Left ventricle myocardium superior (tissue), 1 donor: ENCODE results near the gene ZNG1E. TPM values are rescaled to one million over a fixed set of nuclear protein-coding genes. Genes with fewer than 3 reads are reported as not detected.
A peak's percentile ranks its signal among the peaks of the same experiment; 100 is the strongest.
"Not testable (repeated sequence)": the region's sequence is repeated elsewhere in the genome, so short reads cannot be mapped to it uniquely, and the experiment has no call there.

Experiments used
- ATAC-seq: fragments of 200-7000 bp; cut with Tn5 transposase; one replicate; pipeline ENCODE4 v1.9.1; 2020; ENCODE audit warnings: mild to moderate bottlenecking, moderate library complexity
- DNase-seq: peaks from one replicate; pipeline ENCODE4 v3.0.0-alpha.2; 2020
- intact Hi-C: fragments of 100-400 bp; cut with micrococcal nuclease; formaldehyde crosslinking; loops from one replicate; pipeline ENCODE4 v1.11.0; 2022
- long read RNA-seq: library from polyadenylated mRNA; unstranded; transcript quantifications from one replicate; pipeline ENCODE4 v2.0.0, GENCODE V29; 2021
- total RNA-seq: library from RNA; stranded (reverse); fragmentation: NEBNext Ultra II Directional; extraction: Animal tissue kit (Norgen Biotek cat#: 25700); gene quantifications from one replicate; pipeline ENCODE4 v1.2.1, GENCODE V29; 2021
- donor health status: DM: no; HTN: yes; CAD: no; lungs with severe emphysema.

ZNG1E gene
- 13.7 TPM for total RNA-seq
- long read RNA-seq, transcript CBWD5-202 (3 exons, 1,347 nt): major isoform, 10 of 18 reads
- long read RNA-seq, partial matches to known transcripts: 2 of 18 reads
- long read RNA-seq, other reads (novel, unspliced or antisense): 3 of 18 reads

GRCh38 chr9:65675589-65676021 is at the start of gene ZNG1E:
Gene ZNG1E (plus strand): TSS chr9:65675928. CDS start chr9:65675977, 49 bp downstream.
- intact Hi-C loops, ATAC-seq: not testable (repeated sequence)
- peak; percentile 74 for DNase-seq

GRCh38 chr9:65673579-65673978 is 2.1 kb upstream of the ZNG1E start:
- ATAC-seq, DNase-seq, intact Hi-C loops: not testable (repeated sequence)

DNA sequence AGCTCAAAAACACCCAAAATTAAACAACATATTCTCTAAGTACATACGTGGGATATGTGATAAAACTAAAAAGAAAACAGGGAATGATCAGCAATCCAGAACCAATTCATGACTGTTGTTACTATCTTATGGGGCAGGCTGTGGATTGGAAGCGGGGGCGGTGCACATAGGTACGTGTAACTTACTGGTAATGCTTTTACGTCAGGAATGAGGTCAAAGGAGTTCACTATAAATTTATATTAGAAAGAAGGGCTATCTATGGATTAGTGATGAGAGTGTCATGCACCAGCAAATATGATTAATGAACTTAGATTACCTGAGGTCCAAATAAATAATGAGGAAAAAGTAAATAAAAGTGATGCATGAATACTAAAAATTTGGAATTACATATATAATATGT is 710 bp upstream of the ZNG1E start:
- intact Hi-C loops, ATAC-seq: not testable (repeated sequence)
- DNase-seq: peak; percentile 23

- intact Hi-C loops, ATAC-seq, DNase-seq: not testable (repeated sequence)
Measured at GRCh38 chr9:65676389-65676788, 661 bp downstream of the ZNG1E start.

- DNase-seq, intact Hi-C loops, ATAC-seq: not testable (repeated sequence)
Measured at GRCh38 chr9:65678533-65678932, 2.8 kb downstream of the ZNG1E start.

- DNase-seq, ATAC-seq, intact Hi-C loops: not testable (repeated sequence)
Measured at GRCh38 chr9:65703550-65703949, 27.8 kb downstream of the ZNG1E start.

DNA sequence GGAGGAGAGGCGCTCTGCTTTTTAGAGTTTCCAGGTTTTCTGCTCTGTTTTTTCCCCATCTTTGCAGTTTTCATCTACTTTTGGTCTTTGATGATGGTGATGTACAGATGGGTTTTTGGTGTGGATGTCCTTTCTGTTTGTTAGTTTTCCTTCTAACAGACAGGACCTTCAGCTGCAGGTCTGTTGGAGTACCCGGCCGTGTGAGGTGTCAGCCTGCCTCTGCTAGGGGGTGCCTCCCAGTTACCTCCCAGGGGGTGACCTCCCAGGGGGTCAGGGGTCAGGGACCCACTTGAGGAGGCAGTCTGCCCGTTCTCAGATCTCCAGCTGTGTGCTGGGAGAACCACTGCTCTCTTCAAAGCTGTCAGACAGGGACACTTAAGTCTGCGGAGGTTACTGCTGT is 38.7 kb downstream of the ZNG1E start:
- DNase-seq, intact Hi-C loops, ATAC-seq: not testable (repeated sequence)

DNA sequence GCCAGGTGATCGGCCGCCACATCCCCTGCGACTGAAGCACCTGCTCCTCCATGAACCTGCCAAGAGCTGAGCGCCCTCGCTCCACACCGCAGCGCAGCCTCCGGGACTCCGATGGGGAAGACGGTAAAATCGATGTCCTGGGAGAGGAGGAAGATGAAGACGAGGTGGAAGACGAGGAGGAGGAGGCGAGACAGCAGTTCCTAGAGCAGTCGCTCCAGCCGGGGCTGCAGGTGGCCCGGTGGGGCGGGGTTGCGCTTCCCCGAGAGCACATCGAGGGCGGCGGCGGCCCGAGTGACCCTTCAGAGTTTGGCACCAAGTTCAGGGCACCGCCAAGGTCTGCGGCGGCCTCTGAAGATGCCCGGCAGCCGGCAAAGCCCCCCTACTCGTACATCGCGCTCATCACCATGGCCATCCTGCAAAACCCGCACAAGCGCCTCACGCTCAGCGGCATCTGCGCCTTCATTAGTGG is 61.4 kb downstream of the ZNG1E start, which contains the start of gene FOXD4L4:
TSS of gene FOXD4L4 (plus strand) at position 51 of the 469 bp plus-strand sequence. CDS start at position 51, 0 bp downstream.
- intact Hi-C loops, ATAC-seq: not testable (repeated sequence)
- peak; percentile 21 for DNase-seq

GRCh38 chr9:65738133-65738532 is 62.4 kb downstream of the ZNG1E start:
- intact Hi-C loops, DNase-seq, ATAC-seq: not testable (repeated sequence)

Other genes starting within 250 kb of the ZNG1E start
- not detected for gene FOXD4L4, start 61.2 kb downstream of the ZNG1E start, total RNA-seq